VCaP (cell line): Measurements from ENCODE around the gene PNKD.

Experiments used
- H3K27ac ChIP-seq: fragments of 450-650 bp; 2 replicates; pipeline ENCODE4 v1.5.1; 2017
- TF ChIP-seq, protein P1 (sequence below): fragments of 450-650 bp; conservative IDR thresholded peaks from 2 replicates; pipeline ENCODE4 v1.5.1; 2017; ENCODE audit warnings: mild to moderate bottlenecking, moderate library complexity

PNKD gene

DNA sequence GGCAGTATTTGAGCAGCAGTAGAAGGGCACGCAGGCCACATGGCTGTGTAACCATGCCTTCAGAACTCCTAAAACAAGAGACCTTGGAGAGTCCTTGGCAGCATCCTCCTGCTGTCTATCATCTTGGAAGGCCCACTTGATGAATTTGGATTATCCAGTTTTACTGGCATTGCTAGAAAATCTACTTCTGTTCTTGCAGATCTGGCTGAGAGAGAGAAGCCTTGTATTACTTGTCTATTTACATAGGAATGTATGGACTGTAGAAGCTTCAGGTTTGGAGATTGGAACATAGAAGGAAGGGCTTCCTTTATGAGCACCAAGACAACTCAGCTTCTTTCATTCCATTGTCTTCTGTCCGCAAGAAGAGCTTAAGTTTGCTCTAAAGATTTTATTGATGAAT lies 25.7 kb upstream of the PNKD start:
- H3K27ac ChIP-seq = no peak overlapping the region
- TF ChIP-seq, protein P1, sequence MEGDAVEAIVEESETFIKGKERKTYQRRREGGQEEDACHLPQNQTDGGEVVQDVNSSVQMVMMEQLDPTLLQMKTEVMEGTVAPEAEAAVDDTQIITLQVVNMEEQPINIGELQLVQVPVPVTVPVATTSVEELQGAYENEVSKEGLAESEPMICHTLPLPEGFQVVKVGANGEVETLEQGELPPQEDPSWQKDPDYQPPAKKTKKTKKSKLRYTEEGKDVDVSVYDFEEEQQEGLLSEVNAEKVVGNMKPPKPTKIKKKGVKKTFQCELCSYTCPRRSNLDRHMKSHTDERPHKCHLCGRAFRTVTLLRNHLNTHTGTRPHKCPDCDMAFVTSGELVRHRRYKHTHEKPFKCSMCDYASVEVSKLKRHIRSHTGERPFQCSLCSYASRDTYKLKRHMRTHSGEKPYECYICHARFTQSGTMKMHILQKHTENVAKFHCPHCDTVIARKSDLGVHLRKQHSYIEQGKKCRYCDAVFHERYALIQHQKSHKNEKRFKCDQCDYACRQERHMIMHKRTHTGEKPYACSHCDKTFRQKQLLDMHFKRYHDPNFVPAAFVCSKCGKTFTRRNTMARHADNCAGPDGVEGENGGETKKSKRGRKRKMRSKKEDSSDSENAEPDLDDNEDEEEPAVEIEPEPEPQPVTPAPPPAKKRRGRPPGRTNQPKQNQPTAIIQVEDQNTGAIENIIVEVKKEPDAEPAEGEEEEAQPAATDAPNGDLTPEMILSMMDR = no peak

DNA sequence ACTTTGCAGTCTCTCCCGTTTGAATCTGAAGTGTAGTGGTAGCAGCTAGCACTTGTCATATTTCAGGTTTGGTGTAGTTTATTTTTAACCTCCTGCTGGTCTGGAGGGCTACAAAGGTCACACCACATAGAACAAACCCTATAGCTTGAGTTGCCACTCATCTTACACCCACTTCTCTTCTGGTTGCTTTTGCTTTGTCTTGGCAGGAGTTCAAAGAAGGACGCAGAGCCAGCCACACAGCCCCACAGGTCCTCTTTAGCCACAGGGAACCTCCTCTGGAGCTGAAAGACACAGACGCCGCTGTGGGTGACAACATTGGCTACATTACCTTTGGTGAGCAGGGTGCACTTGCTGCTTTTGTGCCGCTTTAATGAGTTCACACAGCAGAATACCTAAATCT lies 25.1 kb upstream of the PNKD start:
- no peak overlapping the region for H3K27ac ChIP-seq
- TF ChIP-seq, protein P1 = no peak

DNA sequence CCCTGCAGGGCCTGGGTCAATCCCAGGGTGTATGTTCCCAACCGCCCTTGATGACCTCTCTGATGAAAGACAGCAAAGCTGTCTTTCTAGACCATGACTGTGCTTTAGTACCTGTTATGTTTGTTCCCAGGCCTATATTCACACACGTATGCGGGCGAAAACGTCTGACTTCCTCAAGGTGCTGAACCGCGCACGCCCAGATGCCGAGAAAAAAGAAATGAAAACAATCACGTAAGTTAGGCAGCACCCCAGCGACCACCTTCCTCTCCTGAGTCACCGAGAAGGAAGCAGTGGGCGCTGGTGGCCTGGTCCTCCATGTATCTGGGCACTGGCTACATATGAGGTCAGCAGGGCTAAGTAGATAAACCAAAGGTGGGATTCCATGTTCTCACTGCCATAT lies 20.6 kb upstream of the PNKD start:
- TF ChIP-seq, protein P1 = no peak
- no peak overlapping the region for H3K27ac ChIP-seq

DNA sequence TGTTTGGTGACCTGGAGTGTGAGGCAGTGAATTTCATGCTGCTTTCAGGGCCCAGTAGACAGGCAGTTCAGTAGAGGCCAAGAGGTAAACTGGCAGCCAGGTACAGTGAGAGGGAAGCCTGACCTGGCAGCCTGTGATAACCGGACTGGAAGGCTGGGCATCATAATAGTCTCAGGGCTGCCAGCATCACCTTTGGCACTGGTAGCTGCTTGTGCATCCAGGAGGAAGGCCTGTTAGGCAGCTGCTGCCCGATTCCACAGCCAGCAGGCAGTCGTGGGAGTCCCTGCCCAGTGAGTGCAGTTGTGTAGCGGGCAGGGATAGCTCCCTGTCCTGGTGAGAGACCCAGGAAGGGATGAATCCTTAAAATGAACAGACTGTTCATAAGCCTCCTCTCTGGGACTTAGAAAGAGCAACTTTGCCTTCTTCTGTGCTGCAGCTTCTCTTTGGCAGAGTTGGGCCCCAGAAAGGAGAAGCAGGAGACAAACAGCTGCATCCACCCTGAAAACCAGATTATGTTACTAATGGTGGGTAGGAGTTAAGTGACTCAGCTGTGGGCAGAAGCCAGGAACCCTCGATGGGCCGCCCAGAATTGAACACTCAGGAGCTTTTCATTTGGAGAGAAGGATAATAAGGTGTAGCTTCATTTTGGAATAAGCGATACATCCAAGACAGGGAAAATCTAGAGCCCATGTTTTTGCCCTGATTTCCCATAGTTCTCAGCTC lies 17.6 kb upstream of the PNKD start:
- no peak overlapping the region for H3K27ac ChIP-seq
- TF ChIP-seq, protein P1 = no peak

DNA sequence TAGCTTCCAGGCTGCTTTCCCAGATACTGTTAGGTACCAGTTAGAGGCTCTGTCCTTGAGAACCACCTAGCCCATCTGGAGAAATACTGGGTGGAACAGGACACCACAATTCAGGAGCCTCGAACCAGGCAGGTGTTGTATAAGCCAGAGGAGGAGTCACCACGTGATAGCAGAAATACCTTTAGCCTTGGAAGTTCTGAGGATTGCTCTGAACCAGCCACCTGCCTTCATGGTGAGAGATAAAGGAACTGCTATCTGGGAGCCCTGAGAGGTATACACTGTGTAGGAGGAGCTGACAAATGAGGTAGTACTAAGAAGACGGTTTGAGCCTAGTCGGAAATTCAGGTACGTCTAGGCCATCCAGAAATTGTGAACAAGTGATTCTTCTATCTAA lies 17.1 kb upstream of the PNKD start:
- no peak overlapping the region for H3K27ac ChIP-seq
- TF ChIP-seq, protein P1 = no peak

DNA sequence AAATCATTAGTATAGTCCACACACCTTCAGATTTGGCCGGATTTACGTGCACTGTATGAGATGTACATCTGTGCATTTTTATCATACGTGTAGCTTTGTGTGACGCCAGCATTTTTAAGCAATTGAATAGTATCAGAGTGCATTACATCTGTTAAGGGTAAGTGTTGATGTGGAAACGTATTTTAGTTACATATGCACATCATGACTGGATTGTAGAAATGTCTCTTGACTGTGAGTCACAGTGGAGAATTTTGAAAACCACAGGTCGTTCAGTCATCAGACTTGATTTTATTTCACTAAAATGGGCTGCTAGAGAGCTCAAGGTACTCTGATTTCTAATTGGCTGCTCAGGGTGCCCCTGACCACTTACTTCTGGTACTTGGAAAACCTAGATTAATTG lies 14.9 kb upstream of the PNKD start:
- H3K27ac ChIP-seq = no peak overlapping the region
- TF ChIP-seq, protein P1 = no peak

DNA sequence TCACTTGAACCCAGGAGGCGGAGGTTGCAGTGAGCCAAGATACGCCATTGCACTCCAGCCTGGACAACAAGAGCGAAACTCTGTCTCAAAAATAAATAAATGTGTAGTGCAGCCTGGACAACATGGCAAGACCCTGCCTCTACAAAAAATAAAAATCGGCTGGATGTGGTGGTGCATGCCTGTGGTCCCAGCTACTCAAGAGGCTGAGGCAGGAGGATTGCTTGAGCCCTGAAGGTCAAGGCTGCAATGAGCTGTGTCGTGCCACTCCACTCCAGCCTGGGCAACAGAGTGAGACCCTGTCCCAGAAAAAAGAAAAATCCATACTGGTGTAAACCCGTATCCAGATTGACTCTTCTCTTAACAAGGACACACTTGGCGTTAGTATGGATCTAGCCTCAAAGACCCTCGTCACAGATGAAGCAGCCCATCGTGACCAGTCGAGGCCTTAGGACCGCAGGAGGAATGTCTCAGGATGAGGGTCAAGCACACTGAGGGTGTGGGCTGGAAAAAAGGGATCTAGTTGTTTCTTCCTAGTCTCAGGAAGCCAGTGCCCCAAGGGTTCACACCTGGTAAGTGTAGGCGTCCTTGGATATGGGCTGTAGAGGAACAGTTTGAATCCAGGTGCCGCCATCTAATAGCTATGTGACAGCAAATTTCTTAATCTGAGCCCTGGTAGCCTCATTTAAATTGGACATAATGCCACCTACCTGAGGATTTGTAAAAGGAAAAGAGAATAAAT lies 13.5 kb upstream of the PNKD start:
- TF ChIP-seq, protein P1 = no peak
- H3K27ac ChIP-seq = no peak overlapping the region
